Panc1 (cell line): ENCODE data around the gene MAML3.

Experiments
- CTCF ChIP-seq: fragments of 450-650 bp; IDR thresholded peaks from 2 replicates; pipeline ENCODE4 v1.5.1; 2017; ENCODE audit warnings: mild to moderate bottlenecking
- POLR2AphosphoS5 ChIP-seq: IDR thresholded peaks from 2 replicates; pipeline ENCODE4 v1.6.1; 2012; ENCODE audit warnings: mild to moderate bottlenecking, low read depth, low read length, moderate library complexity
- REST ChIP-seq, 2 experiments: IDR thresholded peaks; 2 replicates each; pipeline ENCODE4 v1.6.1; 2011 to 2012; ENCODE audit warnings: low read depth in 2 of 2, control low read depth in 1 of 2, low read length in 1 of 2, mild to moderate bottlenecking in 1 of 2, moderate library complexity in 1 of 2; ENCODE audit not compliant: insufficient read depth in 1 of 2
- SIN3A ChIP-seq: IDR thresholded peaks from 2 replicates; pipeline ENCODE4 v1.6.1; 2012; ENCODE audit warnings: low read depth, mild to moderate bottlenecking, low read length, moderate library complexity, borderline replicate concordance; ENCODE audit not compliant: insufficient read depth
- TCF7L2 ChIP-seq: IDR thresholded peaks from 2 replicates; pipeline ENCODE4 v1.6.1; 2011; ENCODE audit warnings: mild to moderate bottlenecking, low read depth, low read length, inconsistent platforms

GRCh38 chr4:140042634-140043033 lies 111.3 kb downstream of the MAML3 start:
- no peak for TF ChIP-seq SIN3A
- no peak for TF ChIP-seq CTCF
- TF ChIP-seq POLR2AphosphoS5 = no peak
- TF ChIP-seq REST (IDR thresholded peaks at IDR 0.05; ENCODE audit: insufficient read depth in 1 of 2, low read depth in 2 of 2, low read length in 1 of 2) = no peak
- no peak for TF ChIP-seq TCF7L2
